Superior temporal gyrus (tissue), 1 donor: ENCODE data around the gene ARHGAP18.

Experiments
- DNase-seq: peaks from one replicate; pipeline ENCODE4 v3.0.0-alpha.2; 2016; ENCODE audit errors: extremely low spot score

The ARHGAP18 gene

DNA sequence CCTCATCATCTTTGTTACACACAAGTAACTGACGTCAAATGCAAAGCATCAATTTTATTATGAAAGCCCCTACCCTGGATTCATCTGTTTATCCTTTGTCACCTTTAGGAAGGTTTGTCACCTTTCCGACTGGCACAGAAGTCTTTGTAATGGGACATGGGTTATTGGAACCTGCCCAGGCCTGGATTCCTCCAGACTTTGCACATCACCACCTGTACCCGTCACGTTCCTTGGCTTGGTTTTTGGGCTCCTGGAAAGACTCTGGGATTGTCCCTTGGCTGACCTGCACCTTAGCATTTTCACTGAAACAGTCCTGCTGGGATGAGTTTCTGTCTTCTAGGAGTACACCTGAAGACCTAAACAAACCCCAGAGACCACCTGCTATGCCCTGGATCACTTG, 15.4 kb upstream of the ARHGAP18 start:
- DNase-seq, result no peak

GRCh38 chr6:129719692-129720091, 9.7 kb upstream of the ARHGAP18 start:
- DNase-seq, result no peak

DNA sequence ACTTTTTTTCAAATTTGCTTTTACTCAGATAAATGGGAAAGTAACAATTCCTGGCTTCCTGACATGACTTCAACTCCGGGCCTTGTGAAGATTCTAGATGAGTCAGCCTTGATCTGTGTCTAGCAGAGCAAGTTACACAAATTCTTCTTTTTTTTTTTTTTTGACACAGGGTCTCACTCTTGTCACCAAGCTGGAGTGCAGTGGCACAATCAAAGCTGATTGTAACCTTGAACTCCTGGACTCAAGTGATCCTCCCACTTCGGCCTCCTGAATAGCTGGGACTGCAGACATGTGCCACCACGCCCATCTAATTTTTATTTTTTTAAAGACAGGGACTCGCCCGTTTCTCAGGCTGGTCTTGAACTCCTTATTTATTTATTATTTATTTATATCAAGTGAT, 7.3 kb upstream of the ARHGAP18 start:
- DNase-seq, result no peak

DNA sequence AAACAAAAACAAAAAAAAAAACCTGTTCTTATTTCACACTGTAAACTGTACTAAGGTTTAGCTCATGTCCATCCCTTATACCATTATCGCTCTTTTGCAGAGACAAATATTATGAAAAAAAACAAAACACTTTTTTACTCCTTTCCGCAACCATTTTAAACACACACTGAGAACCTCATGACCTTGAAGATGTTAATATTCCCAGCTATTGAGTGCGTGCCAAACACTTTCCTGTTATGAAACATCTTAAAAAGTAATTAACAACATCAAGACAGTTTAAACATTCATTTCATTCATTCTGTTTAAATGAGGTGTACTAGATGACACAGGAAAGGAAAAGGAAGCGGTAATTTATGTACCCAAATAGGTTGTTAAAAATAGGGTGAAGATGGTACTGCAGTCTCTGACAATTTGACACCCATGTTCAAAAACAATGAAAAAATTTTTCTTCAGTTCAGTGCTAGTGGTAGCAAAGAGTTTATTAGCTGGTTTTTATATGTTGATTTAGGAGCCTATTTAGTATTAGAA, 3.9 kb upstream of the ARHGAP18 start:
- no peak for DNase-seq

GRCh38 chr6:129711271-129711631, 1.3 kb upstream of the ARHGAP18 start:
- DNase-seq, result no peak

- no peak for DNase-seq
These were observed 683 bp upstream of the ARHGAP18 start for GRCh38 chr6:129710450-129711270.

GRCh38 chr6:129709196-129709768, 695 bp downstream of the ARHGAP18 start:
- DNase-seq, result no peak

DNA sequence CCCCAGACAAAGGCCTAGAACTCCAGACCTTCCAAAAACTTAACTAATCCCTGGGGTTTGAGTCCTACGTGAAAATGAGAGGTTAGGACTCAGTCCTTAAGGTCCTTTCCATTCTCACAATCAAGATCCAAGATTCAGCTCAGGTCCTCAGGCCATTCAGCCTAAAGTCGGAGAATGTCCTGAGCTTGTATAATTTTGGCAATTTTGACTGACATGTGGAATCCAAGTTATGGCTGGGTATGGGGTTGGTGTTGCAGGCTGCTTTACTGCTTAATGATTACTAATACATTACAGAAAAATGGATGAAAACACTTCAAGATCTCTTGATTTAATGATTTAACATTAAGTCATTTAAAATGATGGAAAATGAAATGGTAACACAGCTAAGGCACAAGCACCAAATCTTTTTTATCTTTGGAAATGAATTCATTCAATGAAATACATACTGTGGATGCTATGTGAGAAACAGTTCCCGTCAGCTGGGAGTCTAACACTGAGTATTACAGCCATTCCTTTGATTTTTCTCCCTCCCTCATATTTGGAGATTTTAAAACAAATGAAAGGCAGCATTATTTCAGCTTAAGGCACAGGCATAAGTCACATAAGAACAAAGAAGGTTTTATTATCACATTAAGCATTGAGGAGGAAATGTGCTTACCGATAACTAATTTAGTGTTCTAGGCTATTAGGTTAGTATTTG, 1.3 kb downstream of the ARHGAP18 start:
- no peak for DNase-seq

DNA sequence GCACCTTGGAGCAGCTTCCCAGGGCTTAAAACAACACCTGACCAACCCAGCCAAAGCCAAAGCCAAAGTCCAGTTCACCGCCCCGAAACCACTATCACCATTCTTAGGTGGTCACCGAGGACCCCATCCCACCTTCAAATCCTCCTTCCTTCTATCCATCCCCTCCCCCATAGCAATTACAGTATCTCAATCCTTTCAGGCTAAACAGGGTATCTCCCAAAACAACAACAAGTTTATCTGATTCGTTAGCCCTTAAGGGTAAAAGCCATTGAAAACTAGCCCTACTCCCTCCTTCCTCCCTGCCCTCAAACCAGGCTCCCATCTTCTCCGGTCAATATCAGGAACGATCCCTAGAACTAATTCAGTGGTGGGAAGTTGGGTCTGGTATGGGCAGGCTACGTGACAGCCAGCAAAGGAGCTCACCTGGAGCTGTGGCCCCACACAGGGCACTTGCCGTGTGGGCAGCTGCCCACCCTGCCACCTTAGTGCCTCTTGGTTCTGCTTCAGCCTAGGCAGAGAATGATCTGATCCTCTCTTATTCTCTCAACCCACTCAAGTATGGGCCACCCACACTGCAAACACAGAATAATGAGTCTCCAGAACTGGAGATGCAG, 2.0 kb downstream of the ARHGAP18 start:
- no peak for DNase-seq

DNA sequence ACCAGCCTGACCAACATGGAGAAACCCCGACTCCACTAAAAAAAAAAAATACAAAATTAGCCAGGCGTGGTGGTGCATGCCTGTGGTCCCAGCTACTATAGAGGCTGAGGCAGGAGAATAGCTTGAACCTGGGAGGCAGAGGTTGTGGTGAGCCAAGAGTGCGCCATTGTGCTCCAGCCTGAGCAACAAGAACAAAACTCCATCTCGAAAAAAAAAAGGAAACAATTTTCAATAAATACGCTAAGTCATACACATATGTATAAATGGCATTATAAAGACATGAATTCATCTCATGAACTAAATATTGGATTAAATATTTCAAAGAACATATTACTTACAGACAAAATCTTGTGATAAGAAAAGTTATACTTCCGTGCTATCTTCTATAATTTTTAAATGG, 2.9 kb downstream of the ARHGAP18 start:
- DNase-seq, result no peak

DNA sequence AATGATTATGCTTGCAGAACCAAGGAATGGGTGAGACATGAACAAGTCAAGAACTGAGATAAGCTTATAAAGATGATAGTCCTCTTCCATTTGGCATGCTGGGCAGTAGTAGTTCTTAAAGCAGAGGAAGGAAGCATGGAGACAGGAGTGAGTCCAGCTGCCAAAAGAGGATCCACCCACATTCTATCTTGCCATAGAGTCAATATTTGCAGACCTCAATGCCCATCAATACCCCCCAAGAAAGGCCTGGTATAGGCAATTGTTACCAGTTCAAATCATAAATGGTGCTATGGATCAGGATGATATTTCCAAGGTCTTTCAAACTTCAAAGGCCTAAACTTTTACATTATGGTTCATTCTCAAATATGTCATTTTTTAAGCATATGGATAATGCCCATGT, 4.8 kb downstream of the ARHGAP18 start:
- DNase-seq, result no peak

GRCh38 chr6:129704708-129705107, 5.3 kb downstream of the ARHGAP18 start:
- DNase-seq, result no peak

GRCh38 chr6:129701721-129702455, 8.1 kb downstream of the ARHGAP18 start:
- no peak for DNase-seq

GRCh38 chr6:129700666-129701065, 9.3 kb downstream of the ARHGAP18 start:
- DNase-seq, result no peak

DNA sequence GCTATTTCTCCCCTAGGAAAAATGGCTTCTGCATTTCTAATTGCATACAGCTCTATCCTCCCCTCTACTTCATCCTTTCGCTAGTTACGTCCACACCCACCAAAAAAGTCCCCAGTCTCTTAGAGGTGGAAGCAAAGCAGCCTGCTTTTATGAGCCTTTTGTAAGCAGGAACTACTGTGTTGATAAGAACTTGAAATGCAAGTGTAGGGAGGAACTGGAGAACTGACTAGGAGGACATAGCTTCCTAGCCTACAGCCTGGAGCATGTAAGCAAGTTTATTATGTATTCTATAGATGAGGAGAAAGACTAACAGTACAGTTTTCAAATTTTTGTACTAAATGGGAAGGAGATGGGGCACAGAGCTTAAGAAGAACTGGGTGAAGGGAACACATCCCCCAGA, 10.3 kb downstream of the ARHGAP18 start:
- DNase-seq, result no peak

DNA sequence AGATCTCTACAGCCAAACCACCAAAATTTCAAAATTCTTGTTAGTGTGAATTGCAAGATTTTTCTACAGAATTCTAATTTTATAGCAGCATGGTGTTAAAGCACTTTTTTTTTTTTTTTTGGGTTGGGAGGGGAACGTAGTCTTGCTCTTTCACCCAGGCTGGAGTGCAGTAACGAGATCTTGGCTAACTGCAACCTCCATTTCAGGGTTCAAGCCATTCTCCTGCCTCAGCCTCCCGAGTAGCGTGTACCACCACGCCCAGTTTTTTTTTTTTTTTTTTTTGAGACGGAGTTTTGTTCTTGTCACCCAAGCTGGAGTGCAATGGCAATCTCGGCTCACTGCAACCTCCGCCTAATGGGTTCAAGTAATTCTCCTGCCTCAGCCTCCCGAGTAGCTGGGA, 11.5 kb downstream of the ARHGAP18 start:
- no peak for DNase-seq

GRCh38 chr6:129697788-129698187, 12.2 kb downstream of the ARHGAP18 start:
- no peak for DNase-seq

DNA sequence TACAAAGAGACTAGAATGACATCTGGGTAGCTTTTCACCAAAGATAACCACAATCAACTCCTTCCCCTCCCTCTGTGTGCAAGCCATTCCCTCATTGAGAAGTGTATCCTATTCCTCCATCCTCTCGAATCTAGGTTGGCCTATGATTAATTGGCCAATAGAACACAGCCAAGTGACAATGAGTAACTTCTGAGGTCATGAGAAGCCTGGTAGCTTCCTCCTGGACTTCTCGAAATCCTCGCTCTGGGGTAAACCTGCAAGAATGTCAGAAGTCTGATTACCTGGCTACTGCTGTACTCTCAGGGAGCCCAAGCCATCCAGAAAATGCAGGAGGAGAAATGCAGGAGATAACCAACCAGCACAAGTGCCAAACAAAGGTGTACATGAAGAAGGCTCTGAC, 13.1 kb downstream of the ARHGAP18 start:
- DNase-seq, result no peak

DNA sequence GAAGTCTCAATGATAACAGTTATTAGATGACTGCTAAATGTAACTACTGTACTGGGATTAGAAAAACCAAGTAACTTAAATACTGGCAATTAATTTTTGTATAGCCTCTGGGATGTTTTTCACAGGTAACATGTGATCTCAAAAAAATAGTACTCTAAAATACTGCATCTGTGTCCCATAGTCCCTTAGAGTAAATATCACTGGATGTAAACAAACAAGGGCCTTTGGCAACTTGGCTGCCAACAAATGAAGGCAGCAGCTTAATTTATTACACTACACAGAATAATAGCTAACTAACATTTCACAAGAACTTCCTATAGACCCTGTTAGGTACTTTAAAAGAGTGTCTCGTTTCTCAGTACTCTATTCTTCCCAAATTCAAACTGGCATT, 14.0 kb downstream of the ARHGAP18 start:
- DNase-seq, result no peak

DNA sequence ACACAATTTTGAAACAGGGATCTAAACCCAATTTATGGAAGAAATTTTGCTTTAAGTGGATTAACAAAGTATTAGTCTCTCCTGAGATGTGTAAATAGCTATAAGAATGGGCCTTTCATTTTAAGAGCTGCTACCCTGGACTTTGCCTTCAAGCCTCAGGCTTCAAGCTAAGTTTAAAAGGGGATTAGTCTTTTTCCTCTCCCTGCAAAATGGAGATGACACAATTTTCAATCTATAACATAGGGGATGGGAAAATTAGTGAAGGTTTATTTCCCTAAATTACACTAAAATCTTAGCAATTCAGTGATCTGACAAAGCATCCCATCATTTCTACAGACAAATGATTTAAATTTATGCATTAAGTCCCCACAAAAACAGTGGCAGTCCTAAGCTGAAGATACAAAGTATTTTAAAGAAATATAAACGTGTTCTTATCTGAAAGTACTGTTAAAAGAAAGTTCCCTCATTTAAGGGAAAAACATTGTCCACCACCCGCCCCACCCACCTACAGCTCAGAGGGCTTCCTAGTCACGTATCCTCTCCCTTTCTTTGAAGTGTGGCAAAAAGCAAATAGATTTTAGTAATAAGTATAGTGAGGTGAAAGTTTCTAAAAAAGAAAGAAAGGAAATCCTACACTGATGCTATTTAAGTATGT, 14.5 kb downstream of the ARHGAP18 start:
- no peak for DNase-seq

DNA sequence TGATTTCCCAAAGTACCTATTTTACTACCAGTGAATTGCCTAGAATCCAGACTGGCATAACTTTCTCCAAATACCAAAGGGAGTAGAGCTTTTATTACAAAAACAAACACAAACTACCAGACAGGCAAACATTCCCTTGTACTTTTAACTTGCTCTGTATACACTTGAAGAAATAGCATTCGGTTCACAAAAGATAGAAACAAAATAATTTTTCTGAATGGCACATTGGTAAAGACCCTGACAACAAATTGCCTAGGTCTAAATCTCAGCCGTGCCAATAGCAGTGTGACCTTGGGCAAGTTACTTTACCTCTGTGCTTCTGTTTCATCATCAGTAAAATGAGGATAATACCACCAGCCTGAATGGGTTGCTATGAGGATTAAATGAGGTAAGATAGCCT, 15.9 kb downstream of the ARHGAP18 start:
- no peak for DNase-seq
